Progenitor cell of endocrine pancreas (in vitro differentiated cells): ENCODE results near the gene TMEM238. TPM values are rescaled to one million over a fixed set of nuclear protein-coding genes. Genes with fewer than 3 reads are reported as not detected.

Experiments used
- DNase-seq: peaks from one replicate; pipeline ENCODE4 v3.0.0; 2021; ENCODE audit warnings: low spot score; ENCODE audit not compliant: unreplicated experiment
- H3K27ac Mint-ChIP-seq: 2 replicates; pipeline ENCODE4 v1.8.0; 2021; ENCODE audit warnings: mild to moderate bottlenecking, moderate library complexity, mixed read lengths
- H3K27me3 Mint-ChIP-seq: 2 replicates; pipeline ENCODE4 v1.8.0; 2021; ENCODE audit warnings: mixed read lengths
- H3K36me3 Mint-ChIP-seq: 2 replicates; pipeline ENCODE4 v1.8.0; 2022; ENCODE audit warnings: mixed read lengths; ENCODE audit not compliant: insufficient read depth
- H3K4me1 Mint-ChIP-seq: 2 replicates; pipeline ENCODE4 v1.8.0; 2021; ENCODE audit warnings: low read depth, mixed read lengths
- H3K4me3 Mint-ChIP-seq: 2 replicates; pipeline ENCODE4 v1.8.0; 2021; ENCODE audit warnings: low read depth, mild to moderate bottlenecking, moderate library complexity, mixed read lengths
- H3K9me3 Mint-ChIP-seq: 2 replicates; pipeline ENCODE4 v1.8.0; 2021; ENCODE audit warnings: low read depth, mixed read lengths
- CTCF ChIP-seq: fragments of 200-600 bp; sonication (generic); IDR thresholded peaks from one replicate; pipeline ENCODE4 v1.5.0; 2021; ENCODE audit warnings: antibody characterized with exemption, mild to moderate bottlenecking; ENCODE audit not compliant: unreplicated experiment
- total RNA-seq: library from RNA; stranded (reverse); gene quantifications from 2 replicates; pipeline ENCODE4 v1.2.1, GENCODE V29; 2021

The TMEM238 gene
- total RNA-seq, 1 donor from 2014 or later = 5.6 TPM

- peaks cover 56% of the 10 kb centered on the region for H3K27me3 Mint-ChIP-seq
These were observed 32.1 kb downstream of the TMEM238 start for GRCh38 chr19:55352040-55352439.

GRCh38 chr19:55350620-55351315 is 33.3 kb downstream of the TMEM238 start:
- peaks cover 2% of the 10 kb centered on the region for H3K36me3 Mint-ChIP-seq
- H3K4me1 Mint-ChIP-seq = peaks cover 6% of the 10 kb centered on the region
- peaks cover 44% of the 10 kb centered on the region for H3K27me3 Mint-ChIP-seq
- H3K27ac Mint-ChIP-seq = no peak overlapping the region
- no peaks in the 10 kb centered on the region for H3K9me3 Mint-ChIP-seq
- no peak for DNase-seq
- no peak for TF ChIP-seq CTCF
- no peak overlapping the region for H3K4me3 Mint-ChIP-seq

More at GRCh38 chr19:55352040-55352439, 32.1 kb downstream of the TMEM238 start:
- TF ChIP-seq CTCF = no peak
- no peak for DNase-seq
- Mint-ChIP-seq H3K4me1 (peaks cover 6% of the 10 kb centered on the region), H3K4me3 (no peak overlapping the region), H3K9me3 (no peaks in the 10 kb centered on the region), H3K27ac (no peak overlapping the region), H3K36me3 (peaks cover 2% of the 10 kb centered on the region)

GRCh38 chr19:55348317-55349034 is 35.6 kb downstream of the TMEM238 start:
- no peak for DNase-seq
- peak overlapping the region; percentile 20 for H3K27ac Mint-ChIP-seq
- TF ChIP-seq CTCF = no peak

GRCh38 chr19:55347442-55348009 is 36.6 kb downstream of the TMEM238 start:
- no peak for DNase-seq
- peaks cover 6% of the 10 kb centered on the region for H3K4me1 Mint-ChIP-seq
- H3K27me3 Mint-ChIP-seq = peaks cover 23% of the 10 kb centered on the region
- TF ChIP-seq CTCF = no peak
- H3K9me3 Mint-ChIP-seq = no peaks in the 10 kb centered on the region
- H3K27ac Mint-ChIP-seq = no peak overlapping the region
- no peak overlapping the region for H3K4me3 Mint-ChIP-seq
- H3K36me3 Mint-ChIP-seq = peaks cover 8% of the 10 kb centered on the region

More at GRCh38 chr19:55348317-55349034, 35.6 kb downstream of the TMEM238 start:
- Mint-ChIP-seq H3K4me3 (no peak overlapping the region), H3K9me3 (no peaks in the 10 kb centered on the region), H3K36me3 (peaks cover 8% of the 10 kb centered on the region), H3K4me1 (peaks cover 6% of the 10 kb centered on the region), H3K27me3 (peaks cover 32% of the 10 kb centered on the region)

GRCh38 chr19:55346725-55347441 is 37.2 kb downstream of the TMEM238 start:
- Mint-ChIP-seq H3K27ac (no peak overlapping the region), H3K27me3 (peaks cover 16% of the 10 kb centered on the region), H3K9me3 (no peaks in the 10 kb centered on the region), H3K4me1 (peaks cover 6% of the 10 kb centered on the region), H3K4me3 (no peak overlapping the region), H3K36me3 (peaks cover 8% of the 10 kb centered on the region)
- DNase-seq = no peak
- TF ChIP-seq CTCF = no peak
